ENCODE measurements around the gene RELN. TPM values are rescaled to one million over a fixed set of nuclear protein-coding genes. Genes with fewer than 3 reads are reported as not detected.

The RELN gene
- total RNA-seq, 1 donor from 2014 or later = 7.3 TPM

- no peaks in the 10 kb centered on the region for H3K36me3 Mint-ChIP-seq
- H3K4me3 Mint-ChIP-seq = no peak overlapping the region
- peaks cover 10% of the 10 kb centered on the region for H3K9me3 Mint-ChIP-seq
- TF ChIP-seq, protein P1, sequence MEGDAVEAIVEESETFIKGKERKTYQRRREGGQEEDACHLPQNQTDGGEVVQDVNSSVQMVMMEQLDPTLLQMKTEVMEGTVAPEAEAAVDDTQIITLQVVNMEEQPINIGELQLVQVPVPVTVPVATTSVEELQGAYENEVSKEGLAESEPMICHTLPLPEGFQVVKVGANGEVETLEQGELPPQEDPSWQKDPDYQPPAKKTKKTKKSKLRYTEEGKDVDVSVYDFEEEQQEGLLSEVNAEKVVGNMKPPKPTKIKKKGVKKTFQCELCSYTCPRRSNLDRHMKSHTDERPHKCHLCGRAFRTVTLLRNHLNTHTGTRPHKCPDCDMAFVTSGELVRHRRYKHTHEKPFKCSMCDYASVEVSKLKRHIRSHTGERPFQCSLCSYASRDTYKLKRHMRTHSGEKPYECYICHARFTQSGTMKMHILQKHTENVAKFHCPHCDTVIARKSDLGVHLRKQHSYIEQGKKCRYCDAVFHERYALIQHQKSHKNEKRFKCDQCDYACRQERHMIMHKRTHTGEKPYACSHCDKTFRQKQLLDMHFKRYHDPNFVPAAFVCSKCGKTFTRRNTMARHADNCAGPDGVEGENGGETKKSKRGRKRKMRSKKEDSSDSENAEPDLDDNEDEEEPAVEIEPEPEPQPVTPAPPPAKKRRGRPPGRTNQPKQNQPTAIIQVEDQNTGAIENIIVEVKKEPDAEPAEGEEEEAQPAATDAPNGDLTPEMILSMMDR (IDR thresholded peaks at IDR 0.05; ENCODE audit: unreplicated experiment) = no peak
- H3K27me3 Mint-ChIP-seq (ENCODE audit: low read depth) = no peaks in the 10 kb centered on the region
- H3K27ac Mint-ChIP-seq = no peak overlapping the region
- no peak for DNase-seq (ENCODE audit: low spot score in 2 of 2, unreplicated experiment in 2 of 2)
- peaks cover 4% of the 10 kb centered on the region for H3K4me1 Mint-ChIP-seq
These were observed 261.4 kb downstream of the RELN start for GRCh38 chr7:103727982-103728610.

DNA sequence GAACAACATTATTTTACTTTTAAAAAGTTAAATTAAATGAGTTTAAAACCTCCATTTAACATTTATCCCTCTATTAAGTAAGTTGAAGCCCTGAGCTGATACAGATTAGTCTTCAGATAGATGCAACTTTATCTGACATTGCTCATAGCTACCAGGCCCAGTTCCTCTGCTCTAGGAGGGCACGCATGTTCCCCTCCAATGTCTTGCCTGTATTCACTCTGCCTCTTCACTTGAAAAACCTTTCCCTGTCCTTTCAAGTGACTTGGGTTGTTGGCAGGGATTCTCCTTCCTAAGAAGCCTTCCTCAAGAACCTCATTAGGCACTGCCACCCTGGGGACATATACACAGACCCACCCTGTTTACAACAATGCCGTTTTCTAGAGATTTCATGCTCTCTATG, 270.4 kb downstream of the RELN start:
- H3K4me1 Mint-ChIP-seq = peaks cover 13% of the 10 kb centered on the region
- no peaks in the 10 kb centered on the region for H3K36me3 Mint-ChIP-seq
- DNase-seq (ENCODE audit: low spot score in 2 of 2, unreplicated experiment in 2 of 2) = no peak
- H3K27ac Mint-ChIP-seq = no peak overlapping the region
- H3K4me3 Mint-ChIP-seq = no peak overlapping the region
- no peaks in the 10 kb centered on the region for H3K9me3 Mint-ChIP-seq
- TF ChIP-seq, protein P1 (IDR thresholded peaks at IDR 0.05; ENCODE audit: unreplicated experiment) = no peak
- peaks cover 4% of the 10 kb centered on the region for H3K27me3 Mint-ChIP-seq (ENCODE audit: low read depth)

DNA sequence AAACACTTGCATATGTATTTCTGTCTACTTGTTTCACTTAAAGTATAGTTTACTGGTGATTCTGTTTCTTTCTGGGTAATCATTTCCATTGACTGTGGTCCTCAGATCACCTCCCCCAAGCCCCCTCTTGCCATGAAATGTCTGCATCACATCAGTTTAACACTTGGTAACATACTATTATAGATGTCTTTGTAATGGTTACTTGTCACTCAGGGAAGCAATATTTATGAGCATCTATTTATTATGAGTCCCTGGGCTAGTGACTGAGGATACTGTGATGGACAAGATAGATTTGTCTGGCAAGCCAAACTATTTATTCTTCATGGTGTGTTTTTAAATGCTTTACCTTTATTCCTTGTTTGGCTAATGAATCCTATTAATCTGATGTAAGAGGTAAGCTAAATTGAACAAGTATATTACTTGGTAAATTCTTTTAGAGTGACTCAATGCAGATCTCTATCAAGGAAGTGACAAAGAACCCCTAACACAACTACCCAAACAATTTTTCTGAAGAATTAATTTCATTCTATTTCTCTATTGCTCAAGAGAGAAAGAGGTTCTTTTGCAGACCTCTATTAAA, 270.9 kb downstream of the RELN start:
- H3K9me3 Mint-ChIP-seq = no peaks in the 10 kb centered on the region
- no peak for DNase-seq (ENCODE audit: low spot score in 2 of 2, unreplicated experiment in 2 of 2)
- H3K4me1 Mint-ChIP-seq = peaks cover 13% of the 10 kb centered on the region
- H3K36me3 Mint-ChIP-seq = no peaks in the 10 kb centered on the region
- no peak overlapping the region for H3K27ac Mint-ChIP-seq
- TF ChIP-seq, protein P1 (IDR thresholded peaks at IDR 0.05; ENCODE audit: unreplicated experiment) = no peak
- no peak overlapping the region for H3K4me3 Mint-ChIP-seq
- peaks cover 4% of the 10 kb centered on the region for H3K27me3 Mint-ChIP-seq (ENCODE audit: low read depth)

DNA sequence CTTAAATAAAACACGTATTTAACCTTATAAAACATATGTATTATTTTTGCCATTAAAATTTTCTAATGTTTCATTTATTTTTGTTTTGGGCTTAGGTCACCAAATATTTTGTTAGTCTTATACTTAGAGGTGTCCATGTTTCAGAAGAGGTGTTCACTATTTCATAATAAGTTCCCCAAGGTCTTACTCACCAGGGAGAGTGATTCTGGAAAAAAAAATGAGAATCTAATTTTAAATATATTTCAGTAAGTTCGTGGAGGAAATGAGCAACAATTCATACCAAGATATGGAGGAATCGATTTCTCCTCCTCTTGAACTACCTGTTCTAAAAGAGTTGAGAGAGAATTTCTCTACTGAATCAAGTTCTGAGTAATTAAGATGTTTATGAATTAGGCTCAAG, 271.9 kb downstream of the RELN start:
- Mint-ChIP-seq H3K4me1 (peaks cover 13% of the 10 kb centered on the region), H3K9me3 (no peaks in the 10 kb centered on the region), H3K27me3 (ENCODE audit: low read depth) (peaks cover 4% of the 10 kb centered on the region), H3K36me3 (no peaks in the 10 kb centered on the region), H3K27ac (no peak overlapping the region), H3K4me3 (no peak overlapping the region)
- TF ChIP-seq, protein P1 (IDR thresholded peaks at IDR 0.05; ENCODE audit: unreplicated experiment) = no peak
- DNase-seq (ENCODE audit: low spot score in 2 of 2, unreplicated experiment in 2 of 2) = no peak

GRCh38 chr7:103715376-103716120, 273.9 kb downstream of the RELN start:
- Mint-ChIP-seq H3K36me3 (no peaks in the 10 kb centered on the region), H3K9me3 (no peaks in the 10 kb centered on the region), H3K27me3 (ENCODE audit: low read depth) (peaks cover 4% of the 10 kb centered on the region), H3K4me3 (no peak overlapping the region), H3K4me1 (peaks cover 13% of the 10 kb centered on the region), H3K27ac (no peak overlapping the region)
- DNase-seq (ENCODE audit: low spot score in 2 of 2, unreplicated experiment in 2 of 2) = no peak
- TF ChIP-seq, protein P1 (IDR thresholded peaks at IDR 0.05; ENCODE audit: unreplicated experiment) = no peak

Measured in mesothelial cell of epicardium (in vitro differentiated cells).